Activated gamma-delta T cell treated with Interleukin-2 at 50 U/mL for 16 hours (primary cell): Measurements from ENCODE around the gene ANO2.

Experiments
- DNase-seq: peaks from one replicate; pipeline ENCODE4 v3.0.0-alpha.2; 2020

The ANO2 gene

GRCh38 chr12:5768581-5769196, 176.4 kb downstream of the ANO2 start:
- no peak for DNase-seq

GRCh38 chr12:5768171-5768570, 176.9 kb downstream of the ANO2 start:
- DNase-seq, result no peak

GRCh38 chr12:5758347-5758746, 186.7 kb downstream of the ANO2 start:
- DNase-seq, result no peak

- DNase-seq, result no peak
Measured at GRCh38 chr12:5756338-5756842, 188.7 kb downstream of the ANO2 start.

GRCh38 chr12:5748027-5748426, 197.0 kb downstream of the ANO2 start:
- no peak for DNase-seq

GRCh38 chr12:5746917-5747316, 198.1 kb downstream of the ANO2 start:
- DNase-seq, result no peak

- DNase-seq, result no peak
Measured at GRCh38 chr12:5746036-5746908, 198.8 kb downstream of the ANO2 start.

- peak; percentile 18 for DNase-seq
Measured at GRCh38 chr12:5745251-5745888, 199.7 kb downstream of the ANO2 start.

- no peak for DNase-seq
Measured at GRCh38 chr12:5742258-5742657, 202.8 kb downstream of the ANO2 start.

GRCh38 chr12:5739917-5740316, 205.1 kb downstream of the ANO2 start:
- DNase-seq, result no peak

- no peak for DNase-seq
Measured at GRCh38 chr12:5737778-5738177, 207.3 kb downstream of the ANO2 start.

GRCh38 chr12:5736527-5736926, 208.5 kb downstream of the ANO2 start:
- DNase-seq, result no peak

GRCh38 chr12:5736016-5736415, 209.0 kb downstream of the ANO2 start:
- DNase-seq, result no peak

- no peak for DNase-seq
Measured at GRCh38 chr12:5733916-5734315, 211.1 kb downstream of the ANO2 start.

GRCh38 chr12:5733136-5733755, 211.8 kb downstream of the ANO2 start:
- DNase-seq, result no peak

GRCh38 chr12:5730962-5731361, 214.1 kb downstream of the ANO2 start:
- DNase-seq, result no peak

GRCh38 chr12:5723711-5724252, 221.3 kb downstream of the ANO2 start:
- DNase-seq, result no peak

- no peak for DNase-seq
Measured at GRCh38 chr12:5723071-5723470, 222.0 kb downstream of the ANO2 start.

- no peak for DNase-seq
Measured at GRCh38 chr12:5720381-5721005, 224.6 kb downstream of the ANO2 start.

- DNase-seq, result no peak
Measured at GRCh38 chr12:5718680-5719079, 226.4 kb downstream of the ANO2 start.

GRCh38 chr12:5718073-5718472, 227.0 kb downstream of the ANO2 start:
- no peak for DNase-seq

GRCh38 chr12:5716976-5717375, 228.1 kb downstream of the ANO2 start:
- no peak for DNase-seq

GRCh38 chr12:5716201-5716600, 228.9 kb downstream of the ANO2 start:
- no peak for DNase-seq
